PC-3 (cell line): ENCODE data around the gene RGS7. TPM values are rescaled to one million over a fixed set of nuclear protein-coding genes. Genes with fewer than 3 reads are reported as not detected.

Experiments
- ATAC-seq: fragments of 200-7000 bp; cut with Tn5 transposase; 2 replicates; pipeline ENCODE4 v1.9.1; 2020; ENCODE audit warnings: mild to moderate bottlenecking, moderate library complexity
- BruUV-seq: library from RNA; stranded (reverse); fragments of 400-500 nt; replicated peaks from 2 replicates; lab custom pipeline; 2021; lab: Mats Ljungman, UMichigan
- CTCF ChIA-PET: fragments of 300-600 bp; sonication (Branson Sonifier 250); formaldehyde crosslinking; loops from one replicate; lab custom pipeline; 2022; ENCODE audit warnings: antibody characterized with exemption; lab: Charles Lee
- POLR2A ChIA-PET: fragments of 300-600 bp; sonication (Branson Sonifier 250); formaldehyde crosslinking; loops from one replicate; lab custom pipeline; 2022; ENCODE audit warnings: antibody characterized with exemption; ENCODE audit not compliant: unreplicated experiment; lab: Charles Lee
- DNase-seq: peaks from one replicate; pipeline ENCODE4 v3.0.0-alpha.2; 2015
- H2AFZ ChIP-seq: fragments of 300-600 bp; sonication (generic); 2 replicates; pipeline ENCODE4 v1.6.0; 2016; ENCODE audit warnings: antibody characterized with exemption, low read length
- H3F3A ChIP-seq: fragments of 300-600 bp; sonication (generic); one replicate; pipeline ENCODE4 v1.6.0; 2017; ENCODE audit warnings: antibody characterized with exemption, low read length, control low read depth, mild to moderate bottlenecking; ENCODE audit not compliant: unreplicated experiment
- H3K27ac ChIP-seq: fragments of 300-600 bp; sonication (generic); 2 replicates; pipeline ENCODE4 v1.5.1; 2016; ENCODE audit warnings: mild to moderate bottlenecking, low read length
- H3K27me3 ChIP-seq: fragments of 300-600 bp; sonication (generic); 2 replicates; pipeline ENCODE4 v1.6.1; 2016; ENCODE audit warnings: low read length, mixed read lengths
- H3K36me3 ChIP-seq: fragments of 300-600 bp; sonication (generic); 2 replicates; pipeline ENCODE4 v1.6.1; 2016; ENCODE audit warnings: low read depth, mixed run types, low read length, mixed read lengths
- H3K4me1 ChIP-seq: fragments of 300-600 bp; sonication (generic); 2 replicates; pipeline ENCODE4 v1.5.1; 2016; ENCODE audit warnings: low read length; ENCODE audit not compliant: insufficient read depth
- H3K4me2 ChIP-seq: fragments of 300-600 bp; sonication (generic); 2 replicates; pipeline ENCODE4 v1.6.0; 2016; ENCODE audit warnings: low read length
- H3K4me3 ChIP-seq: fragments of 300-600 bp; sonication (generic); 2 replicates; pipeline ENCODE4 v1.5.1; 2016; ENCODE audit warnings: mild to moderate bottlenecking, low read length, mixed read lengths
- H3K79me2 ChIP-seq: fragments of 300-600 bp; sonication (generic); 2 replicates; pipeline ENCODE4 v1.6.1; 2017; ENCODE audit warnings: low read length, mixed read lengths
- H3K9ac ChIP-seq: fragments of 300-600 bp; sonication (generic); 2 replicates; pipeline ENCODE4 v1.6.0; 2016; ENCODE audit warnings: mild to moderate bottlenecking, low read length
- H3K9me2 ChIP-seq: fragments of 300-600 bp; sonication (generic); replicated peaks from 2 replicates; pipeline ENCODE4 v1.6.1; 2016; ENCODE audit warnings: mixed run types, low read length, mixed read lengths
- H3K9me3 ChIP-seq: fragments of 300-600 bp; sonication (generic); 2 replicates; pipeline ENCODE4 v1.6.1; 2016; ENCODE audit warnings: low read length, mixed read lengths
- H4K20me1 ChIP-seq: fragments of 300-600 bp; sonication (generic); 2 replicates; pipeline ENCODE4 v1.6.1; 2016; ENCODE audit warnings: low read length, mixed read lengths
- CTCF ChIP-seq: fragments of 300-600 bp; sonication (generic); conservative IDR thresholded peaks from 2 replicates; pipeline ENCODE4 v1.5.1; 2017; ENCODE audit warnings: antibody characterized with exemption, low read depth, mild to moderate bottlenecking, low read length
- EZH2 ChIP-seq: fragments of 300-600 bp; sonication (generic); IDR thresholded peaks from one replicate; pipeline ENCODE4 v1.6.1; 2017; ENCODE audit warnings: antibody characterized with exemption, mild to moderate bottlenecking, low read length; ENCODE audit not compliant: unreplicated experiment
- EZH2phosphoT487 ChIP-seq: fragments of 300-600 bp; sonication (generic); IDR thresholded peaks from 2 replicates; pipeline ENCODE4 v1.6.1; 2018; ENCODE audit warnings: mild to moderate bottlenecking, antibody characterized with exemption, low read length, borderline replicate concordance
- intact Hi-C: fragments of 100-400 bp; cut with micrococcal nuclease; formaldehyde crosslinking; loops from 2 replicates; pipeline ENCODE4 v1.9.0; 2023
- total RNA-seq: library from RNA; depleted of rRNA; stranded (reverse); fragments of >200 nt; gene quantifications from 2 replicates; pipeline ENCODE4 v1.2.3, GENCODE V29; 2014

Gene RGS7
- total RNA-seq, 1 experiment from 2014 or later = 0.15 TPM

- H3K9me2 ChIP-seq = 0 out of 2 replicates have a peak, but pooled peaks cover 4% of the 10 kb centered on the region
- DNase-seq (peak; percentile 97), ATAC-seq (peak; percentile 99)
- ChIA-PET CTCF (no interaction called here), POLR2A (no interaction called here)
- BruUV-seq = no TSS peak
- peaks cover 13% of the 10 kb centered on the region for H3K4me1 ChIP-seq
- H3K27ac ChIP-seq = no peak overlapping the region
- H4K20me1 ChIP-seq = no peaks in the 10 kb centered on the region
- H3K36me3 ChIP-seq = no peaks in the 10 kb centered on the region
- no peaks in the 10 kb centered on the region for H3K9me3 ChIP-seq
- intact Hi-C loops = no loop called here
- peaks cover 35% of the 10 kb centered on the region; the same call in 1 of the 2 replicates for H3K27me3 ChIP-seq
- peak overlapping the region; percentile 8 for H3K4me2 ChIP-seq
- TF ChIP-seq CTCF = no peak
- TF ChIP-seq EZH2 = no peak
- H3F3A ChIP-seq = no peaks in the 10 kb centered on the region
- no peaks in the 10 kb centered on the region for H3K79me2 ChIP-seq
- no peak overlapping the region for H3K4me3 ChIP-seq
- H2AFZ ChIP-seq = no peak overlapping the region
- H3K9ac ChIP-seq = no peak overlapping the region
Observed at GRCh38 chr1:241156231-241156965, 200.6 kb downstream of the RGS7 start.

GRCh38 chr1:241145881-241146280, 211.1 kb downstream of the RGS7 start:
- Histone ChIP-seq H3K27me3 (peaks cover 53% of the 10 kb centered on the region), H3F3A (no peaks in the 10 kb centered on the region), H3K9me3 (no peaks in the 10 kb centered on the region), H3K4me3 (no peak overlapping the region), H3K4me2 (no peak overlapping the region), H3K36me3 (no peaks in the 10 kb centered on the region), H3K9ac (no peak overlapping the region), H3K4me1 (peaks cover 5% of the 10 kb centered on the region; the same call in 1 of the 2 replicates), H3K27ac (no peak overlapping the region), H3K9me2 (no peaks in the 10 kb centered on the region), H3K79me2 (no peaks in the 10 kb centered on the region), H4K20me1 (no peaks in the 10 kb centered on the region), H2AFZ (no peak overlapping the region)
- DNase-seq = no peak
- POLR2A ChIA-PET = no interaction called here
- no peak for ATAC-seq
- intact Hi-C loops = no loop called here
- TF ChIP-seq CTCF (no peak), EZH2 (no peak), EZH2phosphoT487 (no peak)
- CTCF ChIA-PET = no interaction called here
- BruUV-seq = no TSS peak
